HG02798 (cell line): ENCODE results near the gene LPCAT1.
A peak's percentile ranks its signal among the peaks of the same experiment; 100 is the strongest.
"Not testable (repeated sequence)": the region's sequence is repeated elsewhere in the genome, so short reads cannot be mapped to it uniquely, and the experiment has no call there.

ENCODE experiments used
- ATAC-seq: cut with Tn5 transposase; IDR thresholded peaks from one replicate; pipeline ENCODE4 v1.9.1; 2021; ENCODE audit warnings: mild to moderate bottlenecking; ENCODE audit not compliant: unreplicated experiment, poor library complexity

Gene LPCAT1

GRCh38 chr5:1525624-1526189 lies 1.9 kb upstream of the LPCAT1 start:
- no peak for ATAC-seq

- ATAC-seq: no peak
Observed at GRCh38 chr5:1524799-1525623, 1.3 kb upstream of the LPCAT1 start.

- ATAC-seq: no peak
Observed at GRCh38 chr5:1524481-1524798, 680 bp upstream of the LPCAT1 start.

GRCh38 chr5:1523480-1523792 lies 324 bp downstream of the LPCAT1 start:
- peak; percentile 33 for ATAC-seq

- ATAC-seq: no peak
Observed at GRCh38 chr5:1522601-1523479, 920 bp downstream of the LPCAT1 start.

GRCh38 chr5:1521671-1522600 lies 1.8 kb downstream of the LPCAT1 start:
- ATAC-seq: no peak

GRCh38 chr5:1520791-1521453 lies 2.8 kb downstream of the LPCAT1 start:
- no peak for ATAC-seq

GRCh38 chr5:1519631-1520210 lies 4.0 kb downstream of the LPCAT1 start:
- ATAC-seq: no peak

- ATAC-seq: no peak
Observed at GRCh38 chr5:1517838-1518237, 5.9 kb downstream of the LPCAT1 start.

- no peak for ATAC-seq
Observed at GRCh38 chr5:1516615-1517601, 6.9 kb downstream of the LPCAT1 start.

- no peak for ATAC-seq
Observed at GRCh38 chr5:1515921-1516571, 7.7 kb downstream of the LPCAT1 start.

- ATAC-seq: no peak
Observed at GRCh38 chr5:1515311-1515920, 8.3 kb downstream of the LPCAT1 start.

- not testable (repeated sequence) for ATAC-seq
Observed at GRCh38 chr5:1514819-1515310, 8.9 kb downstream of the LPCAT1 start.

GRCh38 chr5:1514027-1514818 lies 9.5 kb downstream of the LPCAT1 start:
- no peak for ATAC-seq

- no peak for ATAC-seq
Observed at GRCh38 chr5:1513326-1514026, 10.3 kb downstream of the LPCAT1 start.
